Chondrocyte (in vitro differentiated cells): ENCODE results near the gene NCBP3. TPM values are rescaled to one million over a fixed set of nuclear protein-coding genes. Genes with fewer than 3 reads are reported as not detected.

Experiments used
- DNase-seq: peaks from one replicate; pipeline ENCODE4 v3.0.0; 2021; ENCODE audit warnings: mixed read lengths, low spot score
- H3K27ac Mint-ChIP-seq: one replicate; pipeline ENCODE4 v1.8.0; 2021; ENCODE audit warnings: mild to moderate bottlenecking, moderate library complexity, mixed read lengths; ENCODE audit not compliant: unreplicated experiment
- H3K27me3 Mint-ChIP-seq: 2 replicates; pipeline ENCODE4 v1.8.0; 2021; ENCODE audit warnings: low read depth, mixed read lengths
- H3K36me3 Mint-ChIP-seq: 2 replicates; pipeline ENCODE4 v1.8.0; 2021; ENCODE audit warnings: low read depth, mixed read lengths
- H3K4me1 Mint-ChIP-seq: 2 replicates; pipeline ENCODE4 v1.8.0; 2021; ENCODE audit warnings: low read depth, mild to moderate bottlenecking, mixed read lengths
- H3K4me3 Mint-ChIP-seq: one replicate; pipeline ENCODE4 v1.8.0; 2021; ENCODE audit warnings: mild to moderate bottlenecking, moderate library complexity, mixed read lengths; ENCODE audit not compliant: unreplicated experiment
- H3K9me3 Mint-ChIP-seq: 2 replicates; pipeline ENCODE4 v1.8.0; 2021; ENCODE audit warnings: low read depth, mixed read lengths
- total RNA-seq: library from RNA; stranded (reverse); gene quantifications from 3 replicates; pipeline ENCODE4 v1.2.1, GENCODE V29; 2021
- TF ChIP-seq, protein P1 (sequence below): fragments of 200-600 bp; sonication (generic); IDR thresholded peaks from 2 replicates; pipeline ENCODE4 v1.5.0; 2021; ENCODE audit warnings: antibody characterized with exemption, mild to moderate bottlenecking, moderate library complexity

The NCBP3 gene
- total RNA-seq, 1 donor from 2014 or later, result 33.7 TPM

GRCh38 chr17:3801347-3801746 is 44.7 kb downstream of the NCBP3 start:
- H3K9me3 Mint-ChIP-seq, result no peaks in the 10 kb centered on the region
- H3K27ac Mint-ChIP-seq, result no peak overlapping the region
- peaks cover 1% of the 10 kb centered on the region for H3K36me3 Mint-ChIP-seq
- H3K4me3 Mint-ChIP-seq, result no peak overlapping the region
- H3K27me3 Mint-ChIP-seq, result no peaks in the 10 kb centered on the region
- H3K4me1 Mint-ChIP-seq, result peaks cover 38% of the 10 kb centered on the region
- DNase-seq, result no peak
- TF ChIP-seq, protein P1, sequence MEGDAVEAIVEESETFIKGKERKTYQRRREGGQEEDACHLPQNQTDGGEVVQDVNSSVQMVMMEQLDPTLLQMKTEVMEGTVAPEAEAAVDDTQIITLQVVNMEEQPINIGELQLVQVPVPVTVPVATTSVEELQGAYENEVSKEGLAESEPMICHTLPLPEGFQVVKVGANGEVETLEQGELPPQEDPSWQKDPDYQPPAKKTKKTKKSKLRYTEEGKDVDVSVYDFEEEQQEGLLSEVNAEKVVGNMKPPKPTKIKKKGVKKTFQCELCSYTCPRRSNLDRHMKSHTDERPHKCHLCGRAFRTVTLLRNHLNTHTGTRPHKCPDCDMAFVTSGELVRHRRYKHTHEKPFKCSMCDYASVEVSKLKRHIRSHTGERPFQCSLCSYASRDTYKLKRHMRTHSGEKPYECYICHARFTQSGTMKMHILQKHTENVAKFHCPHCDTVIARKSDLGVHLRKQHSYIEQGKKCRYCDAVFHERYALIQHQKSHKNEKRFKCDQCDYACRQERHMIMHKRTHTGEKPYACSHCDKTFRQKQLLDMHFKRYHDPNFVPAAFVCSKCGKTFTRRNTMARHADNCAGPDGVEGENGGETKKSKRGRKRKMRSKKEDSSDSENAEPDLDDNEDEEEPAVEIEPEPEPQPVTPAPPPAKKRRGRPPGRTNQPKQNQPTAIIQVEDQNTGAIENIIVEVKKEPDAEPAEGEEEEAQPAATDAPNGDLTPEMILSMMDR, result no peak

DNA sequence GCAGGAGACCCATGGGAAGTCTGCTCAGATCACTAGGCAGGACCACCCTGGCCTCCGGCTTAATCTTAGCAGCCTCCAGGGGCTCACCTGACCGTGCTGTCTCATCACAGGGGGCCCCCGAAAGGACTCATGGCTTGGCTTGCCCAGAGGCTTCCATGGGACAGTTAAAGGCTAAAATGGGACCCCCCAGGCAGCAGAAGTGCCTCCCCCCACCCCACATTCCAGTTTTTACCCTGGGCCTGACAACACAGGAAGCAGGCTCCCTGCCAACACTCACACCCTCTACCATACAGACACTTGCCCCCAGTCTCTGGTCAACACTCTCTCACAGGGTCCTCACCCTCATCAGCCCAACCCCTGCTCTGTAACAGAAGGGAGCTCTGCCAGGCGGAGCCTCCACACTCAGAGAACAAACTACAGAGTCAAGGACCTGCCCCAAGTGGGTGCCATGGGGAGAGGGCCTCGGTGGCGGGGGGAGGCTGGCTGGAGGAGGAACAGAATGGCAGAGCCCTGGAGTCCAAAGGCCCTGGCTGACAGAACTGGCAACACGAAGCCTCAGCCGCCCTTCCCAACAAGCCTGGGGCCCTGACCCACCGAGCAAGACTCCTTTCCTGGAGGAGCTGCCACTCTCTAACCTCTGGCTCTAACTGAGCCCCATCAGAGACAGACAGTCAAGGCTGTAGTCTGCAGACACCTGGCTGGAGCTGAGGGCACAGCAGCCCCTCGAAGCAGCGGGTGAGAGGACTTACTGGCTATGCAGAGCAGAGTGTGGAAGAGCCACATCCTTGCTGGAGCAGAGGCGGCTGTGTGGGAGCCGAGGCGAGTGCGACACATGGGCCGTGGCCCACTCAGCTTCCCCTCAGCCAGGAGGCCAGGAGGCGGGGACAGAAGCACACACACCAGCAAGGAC is 45.4 kb downstream of the NCBP3 start, which contains the start of gene ITGAE:
ITGAE (minus strand) TSS at position 827 of the 910 bp plus-strand sequence; CDS start at position 783, 44 bp downstream.
- Mint-ChIP-seq H3K27ac (no peak within 1 kb of the TSS), H3K4me1 (peaks cover 42% of the 10 kb centered on the region), H3K27me3 (no peaks in the 10 kb centered on the region), H3K36me3 (no peaks in the 10 kb centered on the region), H3K9me3 (no peaks in the 10 kb centered on the region), H3K4me3 (no peak within 1 kb of the TSS)
- TF ChIP-seq, protein P1, result no peak
- no peak for DNase-seq

DNA sequence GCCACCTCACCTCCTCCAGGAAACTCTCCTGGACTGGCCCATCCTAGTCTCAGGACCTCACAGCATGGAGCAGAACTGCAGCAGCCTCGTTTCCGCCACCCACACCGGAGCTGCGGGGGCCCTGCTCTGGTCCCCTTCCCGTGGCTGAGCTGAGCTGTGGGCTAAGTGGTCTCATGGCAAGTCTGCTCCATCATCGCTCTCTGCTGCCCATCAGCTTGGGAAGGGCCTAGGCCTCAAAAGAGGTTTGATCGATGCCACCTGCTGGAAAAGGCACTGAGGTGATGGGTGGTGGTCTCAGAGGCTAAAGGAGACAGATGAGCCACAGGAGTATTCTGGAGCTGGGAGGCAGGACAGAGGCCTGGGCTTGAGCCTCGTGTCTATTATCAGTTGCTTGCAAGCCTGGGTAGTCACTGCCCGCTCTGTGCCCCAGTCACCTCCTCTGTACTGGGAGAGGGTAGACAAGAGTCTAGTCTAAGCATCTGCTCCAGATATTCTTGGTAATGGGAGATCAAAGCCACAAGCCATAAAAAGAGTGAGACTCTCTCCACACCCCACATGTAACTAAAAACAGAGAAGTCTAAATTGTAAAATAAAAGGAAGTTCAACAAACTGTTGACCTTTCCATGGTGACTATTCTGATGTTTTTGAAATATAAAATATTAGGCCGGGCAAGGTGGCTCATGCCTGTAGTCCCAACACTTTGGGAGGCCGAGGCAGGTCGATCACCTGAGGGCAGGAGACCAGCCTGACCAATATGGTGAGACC is 46.7 kb downstream of the NCBP3 start:
- Mint-ChIP-seq H3K4me1 (peaks cover 52% of the 10 kb centered on the region), H3K36me3 (no peaks in the 10 kb centered on the region), H3K27ac (no peak overlapping the region), H3K27me3 (no peaks in the 10 kb centered on the region), H3K9me3 (no peaks in the 10 kb centered on the region), H3K4me3 (no peak overlapping the region)
- TF ChIP-seq, protein P1, result no peak
- no peak for DNase-seq

DNA sequence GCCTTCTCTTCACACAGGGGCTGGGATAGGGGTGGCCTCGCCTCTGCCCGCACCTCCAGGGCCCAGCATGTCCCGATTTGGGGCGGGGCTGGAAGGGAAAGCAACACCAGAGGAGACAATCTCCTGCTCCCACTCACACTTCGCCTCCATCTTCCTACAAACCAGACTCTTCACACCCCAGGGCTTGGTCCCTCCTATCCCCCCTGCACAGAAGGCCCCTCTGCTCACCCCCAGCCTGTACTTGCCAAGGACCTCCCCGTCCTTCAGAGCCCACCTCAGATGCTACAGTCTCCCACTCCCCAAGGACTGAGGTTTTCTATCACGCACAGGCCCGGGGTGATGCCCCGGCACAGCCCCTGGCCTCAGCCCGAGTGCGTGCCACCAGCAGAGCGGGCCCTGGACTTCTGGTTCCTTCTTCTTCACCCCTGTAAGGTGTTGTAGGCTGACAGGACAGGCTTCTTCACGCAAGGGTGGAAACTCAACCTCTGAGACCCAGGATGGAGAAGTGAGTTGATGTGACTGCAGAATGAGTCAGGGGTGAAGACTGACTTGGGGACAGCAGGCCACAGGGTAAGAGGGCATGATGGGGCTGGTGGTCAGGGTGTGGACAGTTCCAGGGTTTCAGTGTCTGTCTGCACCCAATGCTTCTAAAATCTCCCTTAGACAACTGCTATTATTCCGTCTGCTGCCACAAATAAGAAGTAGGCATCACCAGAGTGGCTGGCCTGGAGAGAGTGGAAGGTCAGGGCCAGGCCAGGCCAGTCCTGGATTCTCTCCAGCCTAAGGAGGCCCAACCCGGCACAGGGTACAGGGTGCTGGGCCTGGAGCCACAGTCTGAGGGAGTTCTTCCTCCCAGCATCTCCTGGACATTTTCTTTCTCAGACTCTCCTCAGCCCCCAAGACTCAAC is 47.5 kb downstream of the NCBP3 start:
- Mint-ChIP-seq H3K9me3 (no peaks in the 10 kb centered on the region), H3K27ac (no peak overlapping the region), H3K4me3 (no peak overlapping the region), H3K36me3 (no peaks in the 10 kb centered on the region), H3K4me1 (peaks cover 53% of the 10 kb centered on the region), H3K27me3 (no peaks in the 10 kb centered on the region)
- TF ChIP-seq, protein P1, result no peak
- DNase-seq, result no peak
